MM.1S (cell line): ENCODE results near the gene IL1RAPL1.

Experiments
- DNase-seq: peaks from one replicate; pipeline ENCODE4 v3.0.0-alpha.2; 2015
- H2AFZ ChIP-seq: fragments of 300-600 bp; sonication (generic); 2 replicates; pipeline ENCODE4 v1.6.0; 2016; ENCODE audit warnings: antibody characterized with exemption, low read length
- H3F3A ChIP-seq: fragments of 300-600 bp; sonication (generic); 2 replicates; pipeline ENCODE4 v1.6.1; 2016; ENCODE audit warnings: mild to moderate bottlenecking, antibody characterized with exemption, low read length, moderate library complexity, mixed read lengths; ENCODE audit not compliant: insufficient read depth
- H3K27ac ChIP-seq: fragments of 300-600 bp; sonication (generic); 2 replicates; pipeline ENCODE4 v1.5.1; 2016; ENCODE audit warnings: mild to moderate bottlenecking, low read length
- H3K27me3 ChIP-seq: fragments of 300-600 bp; sonication (generic); replicated peaks from 2 replicates; pipeline ENCODE4 v1.6.0; 2016; ENCODE audit warnings: low read length; ENCODE audit not compliant: insufficient read depth
- H3K36me3 ChIP-seq: fragments of 300-600 bp; sonication (generic); replicated peaks from 2 replicates; pipeline ENCODE4 v1.6.1; 2016; ENCODE audit warnings: mild to moderate bottlenecking, low read length, mixed read lengths; ENCODE audit not compliant: insufficient read depth
- H3K4me1 ChIP-seq: fragments of 300-600 bp; sonication (generic); 2 replicates; pipeline ENCODE4 v1.6.1; 2016; ENCODE audit warnings: low read length, mixed read lengths
- H3K4me2 ChIP-seq: fragments of 300-600 bp; sonication (generic); 2 replicates; pipeline ENCODE4 v1.6.0; 2016; ENCODE audit warnings: low read depth, low read length
- H3K4me3 ChIP-seq: fragments of 300-600 bp; sonication (generic); 2 replicates; pipeline ENCODE4 v1.5.1; 2016; ENCODE audit warnings: low read length, mixed read lengths
- H3K79me2 ChIP-seq: fragments of 300-600 bp; sonication (generic); 2 replicates; pipeline ENCODE4 v1.6.1; 2016; ENCODE audit warnings: mixed run types, low read length, mixed read lengths
- H3K9ac ChIP-seq: fragments of 300-600 bp; sonication (generic); 2 replicates; pipeline ENCODE4 v1.6.1; 2016; ENCODE audit warnings: low read length, mixed read lengths
- H3K9me2 ChIP-seq: fragments of 300-600 bp; sonication (generic); replicated peaks from 2 replicates; pipeline ENCODE4 v1.6.1; 2016; ENCODE audit warnings: mild to moderate bottlenecking, low read length, mixed read lengths; ENCODE audit not compliant: insufficient read depth
- H3K9me3 ChIP-seq: fragments of 300-600 bp; sonication (generic); replicated peaks from 2 replicates; pipeline ENCODE4 v1.6.1; 2016; ENCODE audit warnings: mild to moderate bottlenecking, low read length, mixed read lengths; ENCODE audit not compliant: insufficient read depth
- H4K20me1 ChIP-seq: fragments of 300-600 bp; sonication (generic); 2 replicates; pipeline ENCODE4 v1.6.1; 2016; ENCODE audit warnings: mild to moderate bottlenecking, low read length, moderate library complexity, mixed read lengths; ENCODE audit not compliant: insufficient read depth
- CTCF ChIP-seq: fragments of 300-600 bp; sonication (generic); IDR thresholded peaks from 2 replicates; pipeline ENCODE4 v1.5.1; 2016; ENCODE audit warnings: antibody characterized with exemption, low read length, mixed read lengths
- EZH2 ChIP-seq: fragments of 300-600 bp; sonication (generic); optimal IDR thresholded peaks from 2 replicates; pipeline ENCODE3; 2017; ENCODE audit warnings: low read depth, mild to moderate bottlenecking, antibody characterized with exemption, low read length, mixed read lengths
- EZH2phosphoT487 ChIP-seq: fragments of 300-600 bp; sonication (generic); IDR thresholded peaks from 2 replicates; pipeline ENCODE4 v1.6.1; 2018; ENCODE audit warnings: antibody characterized with exemption, low read length

Gene IL1RAPL1

GRCh38 chrX:28670074-28670473 lies 82.8 kb downstream of the IL1RAPL1 start:
- H3K27me3 ChIP-seq = no peaks in the 10 kb centered on the region
- no peaks in the 10 kb centered on the region for H4K20me1 ChIP-seq
- no peak for DNase-seq
- TF ChIP-seq EZH2phosphoT487 = no peak
- TF ChIP-seq EZH2 = no peak
- no peak for TF ChIP-seq CTCF
- H3K4me2 ChIP-seq = no peak overlapping the region
- H3K9me2 ChIP-seq = no peaks in the 10 kb centered on the region
- H3K4me3 ChIP-seq = no peak overlapping the region
- H3K4me1 ChIP-seq = no peaks in the 10 kb centered on the region
- no peaks in the 10 kb centered on the region for H3F3A ChIP-seq
- no peaks in the 10 kb centered on the region for H3K9me3 ChIP-seq
- no peak overlapping the region for H2AFZ ChIP-seq
- H3K36me3 ChIP-seq = no peaks in the 10 kb centered on the region
- no peaks in the 10 kb centered on the region for H3K79me2 ChIP-seq
- H3K9ac ChIP-seq = no peak overlapping the region
- no peak overlapping the region for H3K27ac ChIP-seq

- no peaks in the 10 kb centered on the region for H4K20me1 ChIP-seq
- DNase-seq = no peak
Measured at GRCh38 chrX:28675173-28675572, 87.9 kb downstream of the IL1RAPL1 start.

GRCh38 chrX:28693101-28693500 lies 105.9 kb downstream of the IL1RAPL1 start:
- H3K4me2 ChIP-seq = no peak overlapping the region
- TF ChIP-seq CTCF = no peak
- TF ChIP-seq EZH2 = no peak
- TF ChIP-seq EZH2phosphoT487 = no peak
- no peak overlapping the region for H3K4me3 ChIP-seq
- no peaks in the 10 kb centered on the region for H3K79me2 ChIP-seq
- no peaks in the 10 kb centered on the region for H3F3A ChIP-seq
- 0 out of 2 replicates have a peak, but pooled peaks cover 3% of the 10 kb centered on the region for H3K4me1 ChIP-seq
- H2AFZ ChIP-seq = no peak overlapping the region
- H3K27me3 ChIP-seq = no peaks in the 10 kb centered on the region
- H3K9me3 ChIP-seq = no peaks in the 10 kb centered on the region
- H3K27ac ChIP-seq = no peak overlapping the region
- H3K9me2 ChIP-seq = no peaks in the 10 kb centered on the region
- no peak for DNase-seq
- no peaks in the 10 kb centered on the region for H3K36me3 ChIP-seq
- H4K20me1 ChIP-seq = no peaks in the 10 kb centered on the region
- H3K9ac ChIP-seq = no peak overlapping the region

More at GRCh38 chrX:28675173-28675572, 87.9 kb downstream of the IL1RAPL1 start:
- Histone ChIP-seq H3K4me1 (no peaks in the 10 kb centered on the region), H3K4me3 (no peak overlapping the region), H3K4me2 (no peak overlapping the region), H3K9ac (no peak overlapping the region), H3K27ac (no peak overlapping the region), H3F3A (no peaks in the 10 kb centered on the region), H3K36me3 (no peaks in the 10 kb centered on the region), H2AFZ (no peak overlapping the region), H3K79me2 (no peaks in the 10 kb centered on the region), H3K9me3 (no peaks in the 10 kb centered on the region), H3K27me3 (no peaks in the 10 kb centered on the region), H3K9me2 (no peaks in the 10 kb centered on the region)
- no peak for TF ChIP-seq EZH2phosphoT487
- TF ChIP-seq CTCF = no peak
- TF ChIP-seq EZH2 = no peak
